Retinal pigment epithelial cell (primary cell): ENCODE measurements around the gene KTN1.

ENCODE experiments used
- DNase-seq: peaks from one replicate; pipeline ENCODE4 v3.0.0-alpha.2; 2010; ENCODE audit warnings: low read depth
- H3K4me3 ChIP-seq: 2 replicates; pipeline ENCODE4 v1.5.1; 2011; ENCODE audit warnings: mild to moderate bottlenecking, low read length, control low read depth, moderate library complexity
- TF ChIP-seq, protein P1 (sequence below): conservative IDR thresholded peaks from 2 replicates; pipeline ENCODE4 v1.5.1; 2011; ENCODE audit warnings: low read depth, low read length, control low read depth, inconsistent platforms

Gene KTN1

DNA sequence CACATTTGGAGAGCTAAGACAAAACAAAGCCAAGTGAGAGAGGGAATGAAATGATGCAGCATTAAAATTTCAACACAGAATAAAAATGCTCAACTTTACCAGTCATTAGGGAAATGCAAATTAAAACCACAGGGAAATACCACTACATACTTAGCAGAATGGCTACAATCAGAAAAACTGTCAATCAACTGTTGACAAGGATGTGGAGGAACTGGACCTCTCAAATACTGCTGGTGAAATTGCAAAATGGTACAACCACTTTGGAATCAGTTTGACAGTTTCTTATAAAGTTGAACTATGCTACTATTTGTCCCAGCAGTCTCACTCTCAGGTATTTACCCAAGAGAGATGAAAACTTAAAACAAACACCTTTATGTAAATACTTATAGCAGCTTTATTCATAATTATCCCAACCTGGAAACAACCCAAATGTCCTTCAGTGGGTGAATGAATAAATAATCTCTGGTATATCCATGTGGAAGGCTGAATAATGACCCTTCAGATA is 43.8 kb upstream of the KTN1 start:
- no peak for DNase-seq

DNA sequence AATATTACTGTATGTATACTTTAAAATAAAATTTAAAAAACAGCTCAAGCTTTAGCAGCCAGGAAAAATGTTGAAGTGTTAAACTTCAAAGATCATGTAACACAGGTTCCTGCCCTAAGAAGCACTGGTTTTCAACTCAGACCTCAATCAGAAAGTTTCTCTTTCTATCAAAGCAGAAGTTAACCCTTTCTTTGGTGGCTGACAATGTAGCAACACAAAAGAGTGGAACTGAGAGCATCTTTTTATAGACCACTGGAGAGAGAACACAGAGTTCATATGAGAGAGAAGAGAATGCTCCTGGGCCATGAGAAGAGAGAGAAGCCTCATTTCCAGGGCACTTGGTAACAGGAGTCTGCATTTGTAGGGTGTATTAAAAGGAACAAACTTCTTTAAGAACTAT is 42.2 kb upstream of the KTN1 start:
- DNase-seq: no peak
- TF ChIP-seq, protein P1, sequence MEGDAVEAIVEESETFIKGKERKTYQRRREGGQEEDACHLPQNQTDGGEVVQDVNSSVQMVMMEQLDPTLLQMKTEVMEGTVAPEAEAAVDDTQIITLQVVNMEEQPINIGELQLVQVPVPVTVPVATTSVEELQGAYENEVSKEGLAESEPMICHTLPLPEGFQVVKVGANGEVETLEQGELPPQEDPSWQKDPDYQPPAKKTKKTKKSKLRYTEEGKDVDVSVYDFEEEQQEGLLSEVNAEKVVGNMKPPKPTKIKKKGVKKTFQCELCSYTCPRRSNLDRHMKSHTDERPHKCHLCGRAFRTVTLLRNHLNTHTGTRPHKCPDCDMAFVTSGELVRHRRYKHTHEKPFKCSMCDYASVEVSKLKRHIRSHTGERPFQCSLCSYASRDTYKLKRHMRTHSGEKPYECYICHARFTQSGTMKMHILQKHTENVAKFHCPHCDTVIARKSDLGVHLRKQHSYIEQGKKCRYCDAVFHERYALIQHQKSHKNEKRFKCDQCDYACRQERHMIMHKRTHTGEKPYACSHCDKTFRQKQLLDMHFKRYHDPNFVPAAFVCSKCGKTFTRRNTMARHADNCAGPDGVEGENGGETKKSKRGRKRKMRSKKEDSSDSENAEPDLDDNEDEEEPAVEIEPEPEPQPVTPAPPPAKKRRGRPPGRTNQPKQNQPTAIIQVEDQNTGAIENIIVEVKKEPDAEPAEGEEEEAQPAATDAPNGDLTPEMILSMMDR: no peak
- no peak overlapping the region for H3K4me3 ChIP-seq

More for the DNA sequence above, 43.8 kb upstream of the KTN1 start:
- TF ChIP-seq, protein P1: no peak
- no peak overlapping the region for H3K4me3 ChIP-seq

DNA sequence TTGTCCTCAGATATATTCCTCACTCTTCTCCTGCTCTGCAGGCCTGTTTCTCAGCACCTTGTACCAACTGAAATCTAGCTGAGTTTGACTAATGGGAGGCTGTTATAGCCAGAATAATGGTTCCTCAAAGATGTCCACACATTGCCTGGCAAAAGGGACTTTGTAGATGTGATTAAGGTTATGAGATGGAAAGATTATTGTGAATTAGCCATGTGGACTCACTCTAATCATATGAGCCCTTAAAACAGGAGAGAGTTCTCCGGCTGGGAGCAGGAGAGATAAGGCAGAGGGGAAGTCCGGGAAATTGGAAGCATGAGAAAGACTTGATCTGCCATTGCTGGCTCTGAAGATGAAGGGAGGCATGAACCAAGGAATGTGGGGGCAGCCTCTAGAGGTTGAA is 40.0 kb upstream of the KTN1 start:
- H3K4me3 ChIP-seq: no peak overlapping the region
- no peak for DNase-seq
- TF ChIP-seq, protein P1: no peak

DNA sequence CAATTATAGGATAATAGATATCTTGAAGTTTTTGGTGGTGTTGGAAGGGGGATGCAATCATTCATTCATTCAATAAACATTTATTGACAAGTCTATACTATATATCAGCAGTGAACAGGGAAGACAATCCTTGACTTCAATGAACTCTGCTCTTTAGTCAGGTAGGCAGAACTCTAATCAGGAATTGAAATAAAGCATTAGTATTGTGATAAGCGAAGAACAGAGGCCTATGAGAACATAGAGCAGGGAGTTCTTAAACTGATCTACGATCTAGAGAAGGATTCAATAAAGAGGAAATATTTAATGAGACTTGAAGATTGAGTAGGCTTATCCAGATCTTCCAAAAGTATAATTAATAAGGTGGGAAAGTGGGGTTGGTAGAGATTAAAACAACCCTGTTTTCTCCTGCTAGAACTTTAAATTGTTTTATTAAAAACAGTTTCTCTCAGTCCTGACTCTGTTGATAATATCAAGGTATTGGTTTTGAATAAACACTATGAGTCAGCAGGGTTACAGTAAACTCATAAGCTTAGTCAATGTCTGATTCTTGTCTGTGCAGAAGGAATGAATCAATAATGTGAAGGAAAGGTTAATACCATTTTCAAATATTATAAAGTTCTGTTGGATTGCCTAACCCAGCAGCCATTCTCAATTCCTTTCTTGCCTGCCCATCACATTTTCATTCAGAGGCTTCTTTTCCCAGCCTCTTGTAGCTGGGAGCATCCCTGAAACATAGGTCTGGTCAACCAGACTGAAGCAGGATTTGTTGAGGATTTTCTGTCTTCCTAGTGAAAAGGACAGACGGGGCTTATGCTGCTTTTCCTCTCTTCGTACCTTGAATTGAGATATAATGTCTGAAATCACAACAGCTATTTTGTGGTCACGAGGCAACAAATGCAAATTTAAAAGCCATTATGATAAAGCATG is 38.9 kb upstream of the KTN1 start:
- no peak for DNase-seq
- TF ChIP-seq, protein P1: no peak

DNA sequence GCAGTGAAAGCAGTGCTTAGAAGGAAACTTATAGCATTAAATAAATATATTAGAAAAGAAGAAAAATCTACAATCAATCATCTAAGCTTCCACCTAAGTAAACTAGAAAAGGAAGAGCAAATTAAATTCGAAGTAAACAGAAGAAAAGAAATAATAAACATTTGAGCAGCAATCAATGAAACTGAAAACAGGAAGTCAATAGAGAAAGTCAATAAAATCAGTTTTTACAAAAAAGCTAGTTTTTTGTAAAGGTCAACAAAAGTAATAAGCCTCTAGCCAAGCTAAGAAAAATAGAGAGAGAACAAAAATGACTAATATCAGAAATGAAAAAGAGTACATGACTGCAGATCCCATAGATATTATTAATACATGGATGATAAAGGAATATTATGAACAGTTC is 34.2 kb upstream of the KTN1 start:
- TF ChIP-seq, protein P1: no peak
- no peak overlapping the region for H3K4me3 ChIP-seq
- no peak for DNase-seq

More for the DNA sequence above, 38.9 kb upstream of the KTN1 start:
- no peak overlapping the region for H3K4me3 ChIP-seq

DNA sequence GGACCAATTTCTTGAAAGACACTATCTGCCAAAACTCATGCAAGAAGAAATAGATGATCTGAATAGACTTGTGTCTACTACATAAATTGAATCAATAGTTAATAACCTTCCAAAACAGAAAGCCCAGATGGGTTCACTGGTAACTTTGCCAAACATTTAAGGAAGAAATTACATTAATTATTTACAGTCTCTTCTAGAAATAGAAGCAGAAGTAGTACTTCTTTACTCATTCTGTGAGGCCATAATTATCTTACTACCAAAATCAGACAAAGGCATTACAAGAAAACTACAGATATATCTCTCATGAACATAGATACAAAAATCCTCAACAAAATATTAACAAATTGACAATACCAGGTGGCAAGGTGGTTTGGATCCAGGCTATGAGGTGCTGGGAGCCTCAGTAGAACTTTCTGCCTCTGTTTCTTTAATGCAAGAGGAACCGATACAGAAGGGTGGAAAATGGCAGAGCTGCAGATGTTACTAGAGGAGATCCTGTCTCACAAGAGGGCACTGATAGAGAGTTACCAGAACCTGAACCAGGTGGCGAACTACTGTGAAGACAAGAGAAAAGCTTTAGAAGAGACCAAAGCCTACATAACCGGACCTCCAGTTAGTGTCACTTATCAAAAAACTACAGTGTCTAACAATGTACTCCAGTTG is 33.7 kb upstream of the KTN1 start:
- no peak for DNase-seq
- TF ChIP-seq, protein P1: no peak
- H3K4me3 ChIP-seq: no peak overlapping the region
